Skin of body (tissue), 2 donors: ENCODE results near the gene PTPRN2. TPM values are rescaled to one million over a fixed set of nuclear protein-coding genes. Genes with fewer than 3 reads are reported as not detected.
"Not testable (repeated sequence)": the region's sequence is repeated elsewhere in the genome, so short reads cannot be mapped to it uniquely, and the experiment has no call there.

Experiments
- DNase-seq: peaks from one replicate; lab custom pipeline; 2025; lab: John Stamatoyannopoulos, UW
- total RNA-seq: library from RNA; depleted of rRNA; stranded (reverse); fragments of >200 nt; gene quantifications from one replicate; pipeline ENCODE4 v1.2.3, GENCODE V29; 2014

Gene PTPRN2
- total RNA-seq, 1 donor from 2014 or later: 0.99 TPM

- no peak for DNase-seq
Observed at GRCh38 chr7:157945401-157945800, 642.2 kb downstream of the PTPRN2 start.

GRCh38 chr7:157944734-157945291, 642.8 kb downstream of the PTPRN2 start:
- no peak for DNase-seq

GRCh38 chr7:157944051-157944450, 643.6 kb downstream of the PTPRN2 start:
- DNase-seq: no peak

- DNase-seq: no peak
Observed at GRCh38 chr7:157943561-157943960, 644.1 kb downstream of the PTPRN2 start.

GRCh38 chr7:157941210-157941609, 646.4 kb downstream of the PTPRN2 start:
- no peak for DNase-seq

GRCh38 chr7:157940497-157940896, 647.1 kb downstream of the PTPRN2 start:
- no peak for DNase-seq

- no peak for DNase-seq
Observed at GRCh38 chr7:157938211-157938610, 649.4 kb downstream of the PTPRN2 start.

GRCh38 chr7:157937406-157937805, 650.2 kb downstream of the PTPRN2 start:
- no peak for DNase-seq

- DNase-seq: no peak
Observed at GRCh38 chr7:157936976-157937375, 650.6 kb downstream of the PTPRN2 start.

- not testable (repeated sequence) for DNase-seq
Observed at GRCh38 chr7:157935721-157936120, 651.9 kb downstream of the PTPRN2 start.

GRCh38 chr7:157933219-157934155, 654.1 kb downstream of the PTPRN2 start:
- not testable (repeated sequence) for DNase-seq

- DNase-seq: no peak
Observed at GRCh38 chr7:157932498-157933218, 655.0 kb downstream of the PTPRN2 start.

- DNase-seq: no peak
Observed at GRCh38 chr7:157930926-157931466, 656.6 kb downstream of the PTPRN2 start.

- DNase-seq: no peak
Observed at GRCh38 chr7:157930441-157930840, 657.2 kb downstream of the PTPRN2 start.

GRCh38 chr7:157929671-157930070, 658.0 kb downstream of the PTPRN2 start:
- no peak for DNase-seq

- no peak for DNase-seq
Observed at GRCh38 chr7:157928808-157929425, 658.7 kb downstream of the PTPRN2 start.

- no peak for DNase-seq
Observed at GRCh38 chr7:157928171-157928794, 659.3 kb downstream of the PTPRN2 start.

- no peak for DNase-seq
Observed at GRCh38 chr7:157927313-157927925, 660.2 kb downstream of the PTPRN2 start.

- no peak for DNase-seq
Observed at GRCh38 chr7:157926521-157927150, 661.0 kb downstream of the PTPRN2 start.

- DNase-seq: no peak
Observed at GRCh38 chr7:157926107-157926506, 661.5 kb downstream of the PTPRN2 start.
